Brain pericyte (primary cell): ENCODE data around the gene GALNT2.

Experiments used
- DNase-seq: peaks from one replicate; pipeline ENCODE4 v3.0.0-alpha.2; 2012; ENCODE audit warnings: low read depth, low spot score

Gene GALNT2

GRCh38 chr1:230129341-230129740, 62.3 kb downstream of the GALNT2 start:
- DNase-seq: no peak

- DNase-seq: no peak
Observed at GRCh38 chr1:230130172-230130944, 63.3 kb downstream of the GALNT2 start.

- DNase-seq: no peak
Observed at GRCh38 chr1:230131457-230131856, 64.4 kb downstream of the GALNT2 start.

GRCh38 chr1:230132758-230133157, 65.7 kb downstream of the GALNT2 start:
- no peak for DNase-seq

- DNase-seq: no peak
Observed at GRCh38 chr1:230135726-230136125, 68.7 kb downstream of the GALNT2 start.

- DNase-seq: no peak
Observed at GRCh38 chr1:230136453-230137336, 69.7 kb downstream of the GALNT2 start.

GRCh38 chr1:230137337-230137815, 70.3 kb downstream of the GALNT2 start:
- no peak for DNase-seq

- no peak for DNase-seq
Observed at GRCh38 chr1:230138561-230139239, 71.7 kb downstream of the GALNT2 start.

GRCh38 chr1:230139315-230139714, 72.3 kb downstream of the GALNT2 start:
- no peak for DNase-seq

GRCh38 chr1:230139741-230140140, 72.7 kb downstream of the GALNT2 start:
- no peak for DNase-seq

- DNase-seq: peak; percentile 53
Observed at GRCh38 chr1:230140221-230141020, 73.4 kb downstream of the GALNT2 start.

- DNase-seq: no peak
Observed at GRCh38 chr1:230141021-230141648, 74.1 kb downstream of the GALNT2 start.

GRCh38 chr1:230141797-230142607, 75.0 kb downstream of the GALNT2 start:
- no peak for DNase-seq

- no peak for DNase-seq
Observed at GRCh38 chr1:230142608-230143210, 75.7 kb downstream of the GALNT2 start.

GRCh38 chr1:230143534-230143933, 76.5 kb downstream of the GALNT2 start:
- no peak for DNase-seq

- DNase-seq: no peak
Observed at GRCh38 chr1:230144010-230144614, 77.1 kb downstream of the GALNT2 start.

GRCh38 chr1:230144758-230145504, 77.9 kb downstream of the GALNT2 start:
- no peak for DNase-seq

- DNase-seq: no peak
Observed at GRCh38 chr1:230145505-230145899, 78.5 kb downstream of the GALNT2 start.
